HG02870 (cell line): Measurements from ENCODE around the gene FAM163A.
A peak's percentile ranks its signal among the peaks of the same experiment; 100 is the strongest.
"Not testable (repeated sequence)": the region's sequence is repeated elsewhere in the genome, so short reads cannot be mapped to it uniquely, and the experiment has no call there.

Experiments used
- ATAC-seq: cut with Tn5 transposase; IDR thresholded peaks from one replicate; pipeline ENCODE4 v1.9.1; 2021; ENCODE audit warnings: mild to moderate bottlenecking, moderate library complexity; ENCODE audit not compliant: unreplicated experiment

FAM163A gene

DNA sequence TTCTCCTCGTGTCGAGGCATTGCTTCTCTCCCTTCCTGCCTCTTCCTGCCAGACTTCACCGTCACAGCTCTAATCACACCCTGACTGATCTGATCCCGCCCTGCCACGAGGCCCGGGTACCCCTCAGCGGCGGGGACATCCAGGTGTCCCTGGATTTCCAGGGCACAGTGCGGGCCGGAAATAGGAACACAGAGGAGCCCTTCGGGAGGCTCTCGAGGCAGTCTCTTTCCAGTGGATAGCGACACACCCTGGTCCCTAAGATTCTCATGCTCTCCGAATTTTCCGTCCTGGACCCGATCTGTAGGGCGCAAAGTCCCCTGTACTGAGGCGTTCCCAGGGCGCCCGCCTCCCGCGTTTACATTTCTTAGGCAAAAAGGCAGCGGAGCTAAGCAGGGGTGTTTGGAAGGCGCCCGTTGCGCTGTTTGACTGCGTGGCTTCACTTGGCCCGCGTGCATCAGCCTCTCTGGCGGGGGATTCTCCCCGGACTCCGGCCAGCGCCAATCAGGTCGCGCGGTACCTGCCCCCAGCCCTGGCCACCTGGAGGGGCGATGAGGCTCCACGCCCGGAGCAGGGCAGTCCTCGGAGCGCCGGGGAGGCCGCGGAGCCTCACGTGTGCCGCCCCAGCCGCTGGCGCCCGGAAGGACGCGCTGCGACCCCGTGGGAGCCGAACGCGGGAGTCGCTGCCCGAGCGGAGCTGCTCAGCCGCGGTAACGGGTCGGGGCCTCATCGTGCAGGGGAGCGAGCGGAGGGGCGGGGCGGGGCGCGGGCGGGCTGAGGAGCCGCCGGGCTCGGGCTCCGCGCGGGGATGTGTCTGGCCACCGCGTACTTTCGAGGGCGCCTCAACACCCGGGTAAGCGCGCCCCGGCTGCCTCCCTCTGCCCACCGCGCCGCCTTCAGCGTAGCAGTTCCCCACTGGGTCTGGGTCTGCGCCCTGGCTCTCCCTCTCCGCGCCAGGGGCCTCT, at the start of gene FAM163A:
TSS of gene FAM163A (plus strand) at position 575 of the 962 bp plus-strand sequence. CDS start 69,807 bp downstream, outside the sequence.
- ATAC-seq, result no peak

DNA sequence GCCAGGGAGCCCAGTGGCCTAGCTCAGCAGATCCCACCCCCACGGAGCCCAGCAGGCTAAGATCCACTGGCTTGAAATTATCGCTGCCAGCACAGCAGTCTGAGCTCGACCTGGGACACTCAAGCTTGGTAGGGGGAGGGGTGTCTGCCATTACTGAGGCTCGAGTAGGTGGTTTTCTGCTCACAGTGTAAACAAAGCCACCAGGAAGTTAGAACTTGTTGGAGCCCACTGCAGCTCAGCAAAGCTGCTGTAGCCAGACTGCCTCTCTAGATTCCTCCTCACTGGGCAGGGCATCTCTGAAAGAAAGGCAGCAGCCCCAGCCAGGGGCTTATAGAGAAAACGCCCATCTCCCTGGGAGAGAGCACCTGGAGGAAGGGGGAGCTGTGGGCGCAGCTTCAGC, 48.6 kb upstream of the FAM163A start:
- not testable (repeated sequence) for ATAC-seq

DNA sequence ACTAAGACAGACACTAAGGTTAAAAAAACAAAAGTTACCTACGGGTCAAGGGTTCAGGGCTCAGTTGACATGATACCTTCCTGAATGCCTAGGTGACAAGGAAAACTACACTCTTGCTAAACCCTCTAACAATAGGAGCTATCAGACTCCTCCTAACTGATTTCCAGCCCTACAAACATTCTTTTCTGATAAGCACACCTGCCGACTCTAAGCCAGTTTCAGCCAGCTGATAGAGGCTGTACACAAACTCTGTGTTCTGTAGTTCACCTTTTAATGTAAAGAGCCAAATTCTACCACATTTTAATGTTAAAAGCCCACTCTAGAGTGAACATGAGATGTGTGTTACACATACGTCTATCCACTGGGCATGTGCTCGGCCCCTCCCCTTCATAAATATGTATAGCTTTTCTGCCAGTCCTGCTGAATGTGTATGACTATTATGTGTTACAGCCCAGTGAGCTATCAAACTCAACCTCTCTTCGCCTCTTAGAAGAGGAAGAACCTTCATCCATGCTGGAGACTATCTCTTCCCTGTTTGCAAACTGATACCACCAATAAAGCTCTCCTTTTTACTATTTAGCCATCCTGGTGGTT, 40.0 kb upstream of the FAM163A start:
- no peak for ATAC-seq

DNA sequence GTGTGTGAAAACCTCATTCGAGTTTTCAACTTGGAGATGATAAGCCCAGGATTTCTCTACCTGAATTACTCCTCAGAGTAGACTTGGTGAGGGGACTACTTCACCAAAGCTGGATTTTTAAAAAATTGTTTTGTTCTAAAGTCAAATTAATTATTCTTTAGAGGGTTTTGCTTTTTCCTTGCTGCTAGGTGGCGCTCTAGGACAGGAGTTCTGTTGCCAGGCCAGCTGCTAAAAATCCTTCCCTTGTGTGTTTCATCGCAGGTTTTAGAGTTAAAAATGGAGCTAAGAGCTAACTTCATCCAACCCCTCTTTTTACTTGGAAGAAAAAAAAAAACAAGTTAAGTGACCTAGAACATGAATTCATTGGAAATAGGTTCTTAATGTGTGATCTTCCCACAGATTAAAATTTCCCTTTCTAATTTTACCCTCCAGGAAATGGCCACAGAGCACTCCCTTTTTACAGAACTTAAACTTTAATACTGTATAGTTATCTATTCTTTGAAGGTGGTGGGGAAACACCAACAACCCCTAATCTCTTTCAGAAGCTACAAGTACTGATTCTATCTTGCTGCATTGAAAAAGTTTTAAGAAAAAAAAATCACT, 36.7 kb upstream of the FAM163A start:
- no peak for ATAC-seq

DNA sequence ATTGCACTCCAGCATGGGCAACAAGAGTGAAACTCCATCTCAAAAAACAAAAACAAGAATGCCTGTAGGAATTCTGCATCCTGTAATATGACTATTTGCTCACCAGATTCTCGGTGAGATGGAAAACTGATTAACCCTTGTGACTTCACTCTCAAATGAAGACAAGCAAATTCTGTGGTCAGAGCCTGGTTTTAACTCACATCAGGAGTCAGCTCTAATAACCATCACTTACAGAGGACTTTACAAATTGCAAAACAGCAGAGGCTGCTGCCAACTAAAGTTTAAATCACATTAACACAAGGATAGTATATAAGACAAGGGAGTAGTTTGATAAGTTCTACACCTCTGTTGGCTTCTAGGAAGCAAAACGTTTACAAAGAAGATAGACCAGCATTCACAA, 35.7 kb upstream of the FAM163A start:
- no peak for ATAC-seq

DNA sequence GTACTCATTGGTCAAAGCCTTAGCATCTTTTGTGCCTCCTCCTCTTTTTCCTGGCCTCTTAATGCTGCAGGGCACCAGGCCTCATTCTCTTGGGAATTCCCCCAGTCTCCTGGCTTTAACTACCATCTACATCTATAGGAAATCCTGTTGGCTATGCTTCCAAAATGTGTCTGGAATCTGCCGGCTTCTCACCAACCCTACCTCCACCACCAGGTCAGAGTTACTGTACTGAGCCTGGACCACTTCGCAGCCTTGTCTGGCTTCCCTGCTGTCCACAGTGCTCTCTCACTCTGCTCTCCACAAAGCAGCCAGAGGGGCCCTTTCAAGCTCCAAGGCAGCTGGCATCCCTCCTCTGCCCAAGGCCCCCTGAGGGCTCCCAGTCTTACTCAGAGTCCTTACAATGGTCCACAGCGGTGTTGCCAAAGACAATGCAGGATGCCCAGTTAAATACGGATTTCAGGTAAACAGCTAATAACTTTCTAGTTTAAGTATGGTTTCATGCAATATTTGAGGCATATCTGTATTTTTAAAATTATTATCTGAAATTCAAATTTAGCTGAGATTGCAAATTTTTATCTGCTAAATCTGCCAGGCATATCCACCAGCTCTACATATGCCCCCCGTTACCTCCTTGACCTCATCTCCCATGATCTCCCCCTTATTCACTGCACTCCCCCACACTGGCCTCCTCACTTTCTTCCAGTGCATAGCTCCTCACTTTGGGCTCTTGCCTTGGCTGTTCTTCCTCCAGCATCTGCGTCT, 34.5 kb upstream of the FAM163A start:
- ATAC-seq, result no peak

DNA sequence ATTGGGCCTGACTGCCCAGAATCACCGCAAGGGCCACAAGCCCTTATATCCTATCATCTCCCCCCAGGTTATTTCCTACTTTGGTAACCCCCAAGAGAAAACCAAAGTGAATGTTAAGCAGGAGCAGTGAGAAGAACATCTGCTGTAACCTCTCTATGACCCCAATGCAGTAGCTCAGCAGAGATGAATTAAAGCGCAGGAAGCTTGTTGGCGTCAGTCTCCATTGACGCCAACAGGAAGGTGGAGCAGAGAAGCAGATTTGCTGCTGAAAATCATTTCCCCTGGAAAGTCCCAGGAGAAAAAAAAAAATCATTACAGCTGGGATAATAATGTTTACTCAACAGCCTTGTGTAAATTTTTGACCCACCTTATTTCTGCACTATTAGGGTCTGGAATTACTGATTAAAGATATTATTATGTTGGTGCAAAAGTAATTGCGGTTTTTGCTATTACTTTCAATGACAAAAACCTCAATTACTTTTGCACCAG, 33.2 kb upstream of the FAM163A start:
- peak; percentile 74 for ATAC-seq

DNA sequence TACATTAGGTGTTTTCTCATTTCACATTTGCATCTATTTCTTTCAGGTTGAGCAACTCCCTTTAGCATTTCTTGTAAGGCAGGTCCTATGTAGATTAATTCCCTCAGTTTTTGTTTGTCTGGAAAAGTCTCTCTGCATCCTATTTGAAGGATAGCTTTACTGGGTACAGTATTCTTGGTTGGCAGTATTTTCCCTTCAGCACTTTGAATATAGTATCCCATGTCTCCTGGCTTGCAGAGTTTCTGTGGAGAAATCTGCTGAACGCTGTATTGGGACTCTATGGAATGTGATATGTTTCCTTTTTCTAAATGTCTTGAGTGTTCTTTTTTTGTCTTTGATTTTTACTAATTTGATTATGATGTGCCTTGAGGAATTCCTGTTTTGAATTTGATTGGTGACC, 28.9 kb upstream of the FAM163A start:
- no peak for ATAC-seq

DNA sequence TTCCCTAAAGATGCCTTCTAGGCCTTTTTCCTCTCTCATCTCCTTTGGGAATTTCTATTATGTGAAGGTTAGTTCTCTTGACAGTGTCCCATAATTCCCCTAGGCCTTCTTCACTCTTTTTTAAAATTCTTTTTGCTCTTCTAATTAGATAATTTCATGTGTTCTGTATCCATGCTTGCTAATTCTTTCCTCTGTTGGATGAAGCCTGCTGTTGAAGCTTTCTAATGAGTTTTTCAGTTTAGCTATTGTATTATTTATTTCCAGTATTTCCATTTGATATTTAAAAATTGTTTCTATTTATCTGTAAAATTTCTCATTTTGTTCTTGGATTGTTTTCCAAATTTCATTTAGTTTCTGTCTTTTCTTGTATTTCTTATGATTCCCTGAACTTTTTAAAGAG, 28.5 kb upstream of the FAM163A start:
- no peak for ATAC-seq

DNA sequence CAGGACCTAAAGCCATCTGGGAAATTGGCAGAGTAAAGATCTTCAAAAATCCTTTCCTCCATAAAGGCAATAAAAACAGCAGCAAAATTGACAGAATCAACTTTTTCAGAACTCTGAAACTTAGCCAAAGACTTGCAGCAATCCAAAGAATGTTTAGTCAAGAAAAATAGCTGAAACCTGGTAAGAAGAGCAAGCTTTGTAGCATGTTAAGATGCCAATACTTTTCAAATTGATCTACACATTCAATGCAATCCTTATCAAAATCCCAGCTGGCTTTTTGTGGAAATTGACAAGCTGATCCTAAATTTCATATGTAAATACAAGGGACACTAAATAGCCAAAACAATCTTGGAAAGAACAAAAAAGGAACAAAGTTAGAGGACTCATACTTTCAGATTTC, 23.8 kb upstream of the FAM163A start:
- ATAC-seq, result no peak

DNA sequence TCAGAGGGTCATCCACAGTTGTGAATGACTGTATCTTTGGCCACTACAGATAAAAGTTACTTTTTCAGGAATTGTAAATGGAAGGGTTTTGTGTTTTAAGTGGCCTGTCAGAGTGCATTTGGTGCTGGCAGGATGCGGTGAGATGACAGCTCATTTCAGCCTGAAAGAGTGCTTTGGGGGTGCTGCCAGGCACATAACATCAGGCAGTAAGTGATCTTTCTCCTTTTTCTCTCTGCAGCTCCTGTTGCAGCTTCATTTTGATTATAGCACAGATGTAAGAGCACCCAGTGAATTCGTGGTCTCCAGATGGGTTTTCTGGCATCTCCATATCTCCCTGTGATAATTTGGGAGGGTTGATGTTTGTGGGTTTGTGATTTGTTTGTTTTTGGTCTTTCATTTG, 14.8 kb upstream of the FAM163A start:
- ATAC-seq, result no peak

DNA sequence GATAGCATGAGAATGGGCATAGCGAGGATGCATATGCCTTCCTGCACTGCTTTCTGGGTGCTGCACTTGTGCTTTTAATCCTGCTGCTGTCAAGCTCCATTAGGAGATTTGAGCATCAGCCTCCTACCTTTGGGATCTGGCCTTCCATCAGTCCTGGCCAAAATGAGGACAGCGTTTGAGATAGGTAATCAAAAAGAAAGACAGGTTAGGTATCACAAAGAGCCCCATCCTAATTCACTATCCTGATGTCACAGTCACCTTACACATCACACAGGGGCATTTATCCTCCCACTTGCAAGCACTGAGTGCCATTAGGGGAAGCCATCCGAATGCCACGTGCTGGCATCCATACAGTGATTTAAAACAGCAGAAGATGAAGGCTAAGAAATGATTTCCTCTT, 13.2 kb upstream of the FAM163A start:
- ATAC-seq, result no peak

DNA sequence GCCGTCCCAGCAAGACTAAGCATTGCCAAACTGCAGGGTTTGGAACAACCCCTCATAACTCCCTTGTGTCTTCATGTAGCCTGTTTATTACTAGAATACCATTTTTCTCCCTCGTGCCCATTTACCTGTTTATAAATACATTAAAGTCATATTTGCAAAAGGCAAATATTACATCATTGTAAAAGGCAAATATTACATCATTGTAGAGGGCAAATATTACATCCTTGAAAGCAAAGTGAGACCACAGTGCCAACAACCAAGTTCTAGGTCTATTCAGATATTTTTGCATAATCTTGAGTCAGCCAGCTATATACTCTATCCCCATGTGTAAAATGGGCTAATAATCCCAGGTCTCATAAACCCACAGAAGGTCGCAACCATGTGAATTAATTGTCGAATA, 11.4 kb upstream of the FAM163A start:
- ATAC-seq, result no peak

DNA sequence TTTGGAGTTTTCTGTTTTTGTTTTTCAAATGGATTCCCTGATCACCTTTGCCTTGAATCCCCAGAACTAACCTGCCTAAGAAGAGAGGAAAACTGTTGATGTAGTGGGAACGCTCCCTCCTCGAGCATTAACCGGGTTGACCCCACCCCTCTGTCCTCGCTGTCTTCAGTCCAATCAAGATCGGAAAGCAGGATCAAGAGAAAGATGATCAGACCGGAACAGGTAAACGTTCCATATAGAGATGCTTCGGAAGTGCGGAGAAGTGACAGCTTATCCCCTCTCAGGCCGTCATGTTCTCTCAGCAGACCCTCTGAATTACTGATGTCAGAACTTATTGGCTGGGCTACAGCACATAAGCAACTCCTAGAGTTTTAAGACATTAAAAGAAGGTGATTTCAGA, 800 bp upstream of the FAM163A start:
- no peak for ATAC-seq

DNA sequence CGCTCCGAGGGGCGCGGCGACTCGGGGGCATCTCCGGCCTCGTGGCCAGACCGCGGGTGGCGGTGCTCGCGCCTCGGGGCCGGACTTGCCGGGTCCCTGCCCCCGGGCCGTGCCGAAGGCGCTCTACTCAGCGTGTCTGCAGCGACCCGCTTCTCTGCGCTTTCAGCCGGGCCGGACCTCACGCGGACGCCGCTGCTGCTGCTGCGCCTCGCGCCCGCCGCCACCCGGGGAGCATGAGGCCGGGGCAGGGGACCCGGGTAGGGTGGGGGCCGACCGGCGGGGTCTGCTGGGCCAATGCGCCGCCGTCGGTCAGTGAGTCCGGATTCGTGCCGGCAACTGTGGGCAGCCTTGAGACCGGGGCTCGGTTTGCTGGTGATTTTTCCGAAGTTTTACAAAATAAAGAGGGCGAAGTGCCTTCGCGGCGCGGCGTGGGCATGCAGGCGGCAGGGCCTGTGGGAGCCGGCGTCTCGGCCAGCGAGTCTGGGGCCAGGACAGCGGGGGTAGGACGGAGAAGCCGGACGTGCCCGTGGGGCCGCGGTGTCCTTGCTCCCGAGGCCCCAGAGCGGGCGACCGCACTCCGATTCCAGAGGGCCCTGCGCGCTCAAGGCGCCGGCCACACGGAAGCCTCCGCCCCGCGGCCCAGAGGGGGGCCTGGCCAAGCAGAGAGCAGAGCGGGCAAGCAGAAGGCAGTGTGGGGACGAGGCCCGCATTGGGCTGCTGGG, 749 bp downstream of the FAM163A start:
- ATAC-seq, result no peak

DNA sequence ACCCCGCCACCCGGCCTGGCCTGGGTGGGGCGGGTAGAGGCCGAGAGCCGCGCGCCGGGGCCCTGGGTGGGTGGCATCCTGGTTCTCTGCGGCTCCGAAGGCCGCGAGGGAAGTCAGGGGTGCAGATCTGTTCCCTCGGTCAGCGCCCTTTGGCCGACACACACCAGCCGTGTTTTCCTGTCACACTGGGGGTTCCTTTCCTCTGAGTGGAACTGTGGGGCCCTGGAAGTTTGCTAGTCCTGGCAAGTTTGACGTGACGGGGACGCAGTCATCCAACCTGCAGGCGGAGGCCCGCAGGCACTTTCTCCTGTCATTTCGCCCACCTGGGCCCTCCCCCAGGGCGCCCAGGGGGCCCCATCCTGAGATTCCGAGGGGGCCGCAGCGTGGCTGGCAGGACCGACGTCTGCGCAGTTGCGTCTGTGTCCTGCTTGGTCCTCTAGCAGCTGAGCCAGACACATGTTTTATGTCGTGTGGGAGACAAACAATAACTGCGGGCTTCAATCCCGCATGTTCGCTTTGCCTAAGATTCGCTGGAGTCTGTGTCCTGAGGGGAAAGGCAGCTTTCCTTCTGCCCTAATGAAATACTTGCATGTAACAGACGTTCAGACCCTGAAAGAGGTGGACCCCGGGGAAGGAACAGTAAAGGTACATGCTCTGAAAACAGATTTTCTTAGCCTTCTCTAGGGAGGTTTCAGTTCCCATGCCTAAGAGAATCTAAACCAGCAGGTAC, 1.5 kb downstream of the FAM163A start:
- no peak for ATAC-seq

DNA sequence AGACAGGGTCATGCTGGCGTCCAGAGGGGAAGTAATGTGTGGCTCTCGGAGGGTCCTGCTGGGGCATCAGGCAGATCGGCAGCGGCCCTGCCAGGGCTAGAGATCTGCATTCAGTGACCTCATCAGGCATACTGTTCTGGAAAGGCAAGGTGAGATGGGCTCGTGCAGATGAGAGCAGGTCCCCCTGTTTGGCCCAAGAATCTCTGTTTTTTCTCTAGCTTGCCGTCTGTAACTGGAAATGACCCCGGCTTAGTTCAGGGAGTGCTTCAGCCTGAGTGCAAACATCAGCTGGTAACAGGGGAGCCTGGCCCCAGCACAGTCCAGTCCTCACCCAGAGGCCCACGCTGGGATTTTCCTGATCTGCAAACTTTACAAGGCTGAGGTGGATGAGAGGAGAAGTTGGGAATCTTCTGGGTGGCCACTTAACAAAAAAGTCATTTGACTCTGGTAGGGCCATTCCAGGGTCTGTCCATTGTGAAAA, 2.1 kb downstream of the FAM163A start:
- no peak for ATAC-seq

DNA sequence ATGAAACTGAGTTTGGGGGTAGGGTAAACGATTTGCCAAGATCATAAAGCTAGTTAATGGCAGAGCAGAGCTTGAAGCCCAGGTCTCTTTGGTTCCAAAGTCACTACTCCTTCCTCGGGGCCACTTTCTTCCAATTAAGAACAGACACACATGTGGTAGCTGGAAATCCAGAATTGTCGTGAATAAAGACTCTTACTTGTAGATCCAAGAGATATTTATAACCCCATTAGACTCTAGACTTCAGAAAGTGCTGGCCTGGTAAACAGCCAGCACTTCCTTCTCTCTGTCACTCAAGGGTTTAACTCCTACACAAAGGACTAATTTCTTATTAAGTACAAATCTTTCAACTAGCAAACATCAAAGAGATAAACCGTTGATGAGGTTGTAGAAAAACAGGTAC, 2.7 kb downstream of the FAM163A start:
- ATAC-seq, result no peak

DNA sequence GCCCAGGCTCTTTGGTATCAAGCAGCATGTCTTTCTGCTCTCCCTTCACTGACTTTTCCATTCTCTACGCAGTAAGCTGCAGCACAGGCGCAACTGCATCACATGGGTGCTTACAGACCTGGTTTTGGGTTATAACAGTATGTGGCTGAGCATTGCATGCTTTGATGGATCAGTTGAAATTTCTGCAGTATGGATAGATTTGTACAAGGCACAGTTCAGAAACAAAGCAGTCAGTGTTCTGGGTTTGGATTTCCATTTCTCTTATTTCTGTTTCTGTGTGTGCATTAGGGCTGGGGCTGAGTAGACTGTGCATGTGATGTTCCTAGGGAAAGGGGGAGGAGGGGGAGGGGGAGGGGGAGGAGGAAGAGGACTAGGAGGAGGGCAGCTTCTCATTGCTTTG, 4.5 kb downstream of the FAM163A start:
- ATAC-seq, result no peak

DNA sequence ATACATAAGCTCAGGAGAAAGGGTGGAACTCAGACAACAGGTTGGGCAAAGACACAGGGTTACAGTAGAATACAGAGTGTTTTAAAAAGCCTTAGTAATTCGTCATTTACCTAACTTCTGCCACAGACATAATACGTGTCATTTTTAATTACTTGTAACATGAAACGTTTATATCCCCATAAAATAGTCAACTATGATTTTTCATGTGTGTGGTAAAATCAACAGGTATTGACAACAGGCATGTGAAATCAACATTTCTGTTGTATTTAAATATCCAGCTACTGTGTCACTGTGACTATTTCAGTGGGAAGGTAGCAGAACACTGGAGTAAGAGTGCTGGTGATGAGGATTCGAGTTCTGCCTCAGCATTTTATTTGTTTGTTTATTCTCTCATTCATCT, 5.7 kb downstream of the FAM163A start:
- ATAC-seq, result no peak
